Lung microvascular endothelial cell (primary cell): ENCODE measurements around the gene SLC25A10. TPM values are rescaled to one million over a fixed set of nuclear protein-coding genes. Genes with fewer than 3 reads are reported as not detected.

Source experiments
- DNase-seq, 2 donors: peaks; one replicate each; pipeline versions ENCODE4 v3.0.0 to v3.0.0-alpha.2; 2010; ENCODE audit warnings: low read depth in 2 of 2
- total RNA-seq: library from RNA; depleted of rRNA; stranded (reverse); fragments of >200 nt; gene quantifications from 2 replicates; pipeline ENCODE4 v1.2.1, GENCODE V29; 2014

SLC25A10 gene, protein sequence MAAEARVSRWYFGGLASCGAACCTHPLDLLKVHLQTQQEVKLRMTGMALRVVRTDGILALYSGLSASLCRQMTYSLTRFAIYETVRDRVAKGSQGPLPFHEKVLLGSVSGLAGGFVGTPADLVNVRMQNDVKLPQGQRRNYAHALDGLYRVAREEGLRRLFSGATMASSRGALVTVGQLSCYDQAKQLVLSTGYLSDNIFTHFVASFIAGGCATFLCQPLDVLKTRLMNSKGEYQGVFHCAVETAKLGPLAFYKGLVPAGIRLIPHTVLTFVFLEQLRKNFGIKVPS
- 6.7 and 11.8 TPM in 2 replicates for total RNA-seq

DNA sequence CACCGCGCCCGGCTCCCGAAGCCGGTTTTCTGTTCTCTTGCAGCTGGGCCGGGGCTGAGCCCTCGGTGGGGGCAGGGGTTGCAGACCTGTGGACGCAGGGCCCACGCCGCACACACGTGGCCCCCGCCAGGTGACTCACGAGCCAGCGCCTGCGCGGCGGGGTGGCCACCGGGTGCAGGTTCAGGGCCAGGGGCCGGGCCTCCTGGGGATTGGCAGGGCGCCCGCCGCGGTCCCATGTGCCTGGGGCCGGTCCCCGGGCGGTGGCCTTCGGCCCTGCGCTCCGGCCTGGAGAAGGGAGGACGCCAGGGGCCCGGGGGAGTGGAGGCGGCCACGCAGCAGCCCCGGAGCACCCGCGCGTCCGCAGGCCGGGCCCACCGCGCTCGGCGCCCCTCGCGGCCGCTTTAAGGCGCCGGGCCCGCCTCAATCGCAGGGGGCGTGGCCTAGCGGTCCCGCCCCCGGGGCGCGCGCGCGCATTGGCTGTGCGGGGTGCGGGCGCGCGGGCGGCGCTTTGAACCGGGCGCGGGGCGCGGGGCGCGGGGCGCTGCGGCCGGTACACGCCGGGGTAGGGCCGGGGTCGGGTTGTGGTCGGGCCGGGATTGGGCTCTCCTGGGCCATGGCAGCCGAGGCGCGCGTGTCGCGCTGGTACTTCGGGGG lies at the start of gene SLC25A10:
Gene SLC25A10 (plus strand): TSS at position 471 of the 654 bp plus-strand sequence. CDS start 143 bp downstream, at position 614.
- DNase-seq, result peak; percentile 75 to 82

DNA sequence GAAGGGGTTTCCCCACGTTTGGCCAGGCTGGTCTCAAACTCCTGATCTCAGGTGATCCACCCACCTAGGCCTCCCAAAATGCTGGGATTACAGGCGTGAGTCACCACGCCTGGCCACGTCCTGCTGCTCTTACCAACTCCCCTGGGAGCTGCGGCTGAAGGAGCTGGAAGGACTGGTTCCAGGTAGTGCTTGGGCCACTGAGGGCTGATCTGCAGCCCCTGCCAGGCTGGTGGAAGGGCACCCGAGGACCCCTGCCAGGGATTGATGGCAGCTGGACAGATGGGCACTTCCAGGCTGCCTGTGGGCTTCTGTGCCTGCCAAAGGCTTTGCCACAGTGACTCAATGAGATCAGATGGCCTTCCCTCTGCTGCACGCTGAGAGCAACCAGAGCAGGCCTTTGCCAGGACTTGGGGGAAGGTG lies 48.0 kb upstream of the SLC25A10 start:
- no peak for DNase-seq

DNA sequence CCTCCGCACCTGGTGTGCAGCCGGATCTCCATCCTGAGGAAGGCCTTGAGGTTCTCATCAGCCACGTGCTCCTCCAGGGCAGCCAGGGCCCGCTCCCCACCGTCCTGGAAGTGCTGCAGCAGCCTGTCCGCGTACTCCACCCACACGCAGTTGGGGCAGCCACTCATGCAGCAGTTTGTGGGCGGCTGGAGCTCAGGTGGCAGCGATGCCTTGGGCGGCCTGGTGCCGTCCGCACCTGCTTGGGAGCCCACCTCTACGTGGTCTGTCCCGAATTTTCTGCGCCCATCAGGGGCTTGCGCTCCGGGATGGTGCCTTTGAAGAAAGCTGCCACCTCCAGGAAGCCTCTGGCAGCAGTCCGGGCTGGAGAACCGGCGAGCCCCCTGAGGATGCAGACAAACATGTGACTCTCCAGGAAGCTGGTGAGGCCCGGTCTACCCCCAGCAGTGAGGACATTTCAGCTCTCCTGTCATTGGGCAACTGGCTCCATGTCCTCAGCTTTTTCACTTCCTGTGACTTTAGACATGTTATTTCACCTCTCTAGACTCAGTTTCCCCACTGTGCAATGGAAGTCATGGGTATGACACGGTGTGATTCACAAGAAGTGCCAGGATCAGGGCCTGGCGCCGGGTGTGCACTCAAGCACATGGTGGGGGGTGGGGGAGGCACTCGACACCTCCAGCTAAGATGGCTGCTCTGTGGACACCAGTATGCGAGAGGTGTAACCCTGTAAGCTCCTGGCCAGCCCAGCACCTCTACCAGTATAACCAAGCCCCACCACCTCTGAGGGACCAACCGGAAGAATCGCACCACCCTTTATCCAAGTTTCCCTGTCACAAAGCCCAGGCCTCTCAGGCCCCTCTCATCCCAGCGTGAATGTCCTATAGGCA lies 46.6 kb upstream of the SLC25A10 start:
- DNase-seq, result peak; percentile 36 to 44

DNA sequence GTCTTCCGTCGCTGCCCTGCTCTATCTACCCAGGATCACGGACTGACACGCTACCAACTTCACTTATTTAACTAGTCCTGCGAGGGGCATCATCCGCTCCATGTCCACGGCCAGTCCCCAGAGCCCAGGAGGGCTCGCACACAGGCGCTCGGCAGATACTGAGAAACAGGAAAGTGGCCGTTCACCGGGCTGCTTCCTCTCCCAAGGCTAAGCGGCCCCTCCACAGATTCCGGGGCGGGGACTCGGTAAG lies 46.1 kb upstream of the SLC25A10 start:
- peak; percentile 62 to 64 for DNase-seq

DNA sequence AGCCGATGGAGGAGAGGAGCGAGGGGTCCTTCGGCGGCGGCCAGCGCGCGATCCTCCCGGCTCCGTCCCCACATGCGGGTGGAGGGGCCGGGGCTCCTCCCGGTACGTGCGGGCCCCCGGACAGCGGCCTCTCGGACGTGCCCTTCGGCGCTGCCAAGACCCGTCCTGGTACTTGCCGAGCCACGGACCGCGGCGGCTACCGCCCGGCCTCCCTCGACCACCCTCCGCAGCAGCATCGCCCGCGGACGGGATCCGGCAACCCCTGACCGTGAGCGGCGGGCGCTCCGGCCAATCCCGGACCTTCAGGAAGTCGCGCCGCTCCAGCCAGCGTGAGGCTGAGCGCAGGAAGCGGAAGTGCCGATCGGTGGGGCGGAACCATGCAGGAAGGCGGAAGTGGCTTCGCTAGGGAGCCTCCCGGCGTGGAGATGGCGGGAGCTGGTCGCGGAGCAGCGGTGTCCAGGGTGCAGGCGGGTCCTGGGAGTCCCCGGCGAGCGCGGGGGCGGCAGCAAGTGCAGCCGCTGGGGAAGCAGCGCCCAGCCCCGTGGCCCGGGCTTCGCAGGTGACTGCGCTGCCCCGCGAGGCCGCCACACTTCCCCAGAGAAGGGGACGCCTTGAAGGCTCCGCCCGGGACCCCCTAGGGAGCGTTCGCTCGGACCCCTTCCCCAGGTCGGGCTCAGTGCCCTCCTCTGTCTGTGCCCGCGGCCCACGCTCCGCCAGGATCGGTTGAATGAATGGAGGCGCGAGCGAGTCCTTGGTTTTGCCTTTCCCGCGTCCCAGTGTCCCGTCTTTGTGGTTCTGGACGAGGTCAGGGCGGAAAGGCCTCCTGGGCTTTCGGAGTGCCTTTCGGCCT lies 45.5 kb upstream of the SLC25A10 start, which contains the start of the genes CCDC137 and OXLD1:
Gene CCDC137 (plus strand): TSS at position 396 of the 850 bp plus-strand sequence. CDS start 30 bp downstream, at position 426.
Gene OXLD1 (minus strand): TSS at position 264 of the 850 bp plus-strand sequence. CDS start 28 bp downstream, at position 236.
- peak; percentile 98 for DNase-seq

DNA sequence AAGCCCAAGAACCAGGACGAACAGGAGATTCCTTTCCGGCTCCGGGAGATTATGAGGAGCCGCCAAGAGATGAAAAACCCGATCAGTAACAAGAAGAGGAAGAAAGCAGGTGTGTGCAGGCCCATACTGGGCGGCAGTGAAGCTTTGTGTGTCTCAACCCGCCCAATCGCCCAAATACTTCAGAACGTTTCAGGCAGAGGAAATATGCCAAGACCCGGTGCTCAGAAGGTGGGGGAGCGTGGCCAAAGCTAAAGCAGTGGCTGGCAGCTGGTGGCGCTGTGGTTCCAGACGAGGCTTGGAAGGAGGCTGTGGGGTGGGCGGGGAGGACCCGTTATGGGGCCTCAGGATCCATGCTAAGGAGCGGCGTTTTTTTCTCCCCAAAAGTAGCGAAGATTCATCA lies 44.3 kb upstream of the SLC25A10 start:
- DNase-seq, result no peak

DNA sequence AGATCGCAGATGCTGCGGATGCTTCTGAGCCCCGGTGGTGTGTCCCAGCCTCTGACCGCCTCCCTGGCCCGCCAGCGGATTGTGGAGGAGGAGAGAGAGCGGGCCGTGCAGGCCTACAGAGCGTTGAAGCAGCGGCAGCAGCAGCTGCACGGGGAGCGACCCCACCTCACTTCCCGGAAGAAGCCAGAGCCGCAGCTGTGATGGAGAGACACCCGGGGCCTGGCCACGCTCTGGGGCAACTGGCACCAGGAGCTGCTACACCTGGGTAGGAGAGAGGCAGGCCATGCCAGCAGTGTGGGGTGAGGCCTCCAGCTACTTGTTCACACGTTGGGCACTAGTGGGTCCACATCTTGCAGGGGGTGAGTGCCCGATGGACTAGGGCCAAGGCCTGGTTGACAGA lies 39.6 kb upstream of the SLC25A10 start:
- DNase-seq, result no peak

DNA sequence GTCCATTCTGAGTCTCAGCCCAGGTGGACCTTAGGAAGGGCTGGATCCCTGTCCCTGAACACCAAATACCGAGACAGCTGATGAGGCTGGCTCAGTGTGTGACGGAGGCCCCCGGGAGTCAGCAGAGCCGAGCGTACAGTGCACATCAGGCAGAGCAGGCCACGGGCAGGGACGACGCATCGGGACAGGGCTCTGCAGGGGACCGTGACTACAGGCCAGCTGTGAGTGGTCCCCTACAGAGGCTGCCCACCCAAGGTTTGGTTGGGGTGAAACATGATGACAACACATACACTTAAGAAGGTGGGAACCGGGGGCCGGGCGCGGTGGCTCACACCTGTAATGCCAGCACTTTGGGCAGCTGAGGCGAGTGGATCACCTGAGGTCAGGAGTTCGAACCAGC lies 39.1 kb upstream of the SLC25A10 start:
- no peak for DNase-seq

DNA sequence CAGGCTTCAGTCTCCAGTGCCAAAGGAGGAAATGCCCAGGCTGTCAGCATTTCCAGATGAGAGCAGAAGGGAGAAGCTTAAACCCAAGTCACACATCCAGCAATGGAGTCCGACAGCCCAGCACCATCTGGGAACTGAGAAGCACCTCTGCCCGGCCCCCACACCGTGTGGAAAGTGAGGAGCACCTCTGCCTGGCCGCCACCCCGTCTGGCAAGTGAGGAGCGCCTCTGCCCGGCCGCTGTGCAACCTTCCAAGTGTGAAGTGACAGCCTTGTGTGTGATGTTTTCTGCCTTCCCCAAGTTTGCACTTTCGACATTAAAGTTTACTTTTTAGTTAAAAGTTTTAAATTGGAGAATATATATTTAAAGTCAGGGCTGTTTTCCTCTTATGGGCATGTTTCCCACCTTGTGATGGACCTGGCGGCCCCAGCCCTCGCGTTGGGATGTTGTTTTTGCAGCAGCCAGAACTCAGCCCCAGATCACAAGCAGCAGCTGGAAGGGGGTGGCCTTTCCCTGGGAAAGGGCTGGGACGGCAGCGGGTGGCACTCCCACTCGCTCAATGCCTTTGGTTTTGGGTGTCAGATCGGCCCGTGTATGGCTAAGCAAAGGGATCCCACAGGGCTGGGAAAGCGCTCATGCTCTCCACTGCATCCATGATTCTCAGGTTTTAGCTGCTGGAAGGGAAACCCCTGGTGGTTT lies 38.4 kb upstream of the SLC25A10 start:
- no peak for DNase-seq

DNA sequence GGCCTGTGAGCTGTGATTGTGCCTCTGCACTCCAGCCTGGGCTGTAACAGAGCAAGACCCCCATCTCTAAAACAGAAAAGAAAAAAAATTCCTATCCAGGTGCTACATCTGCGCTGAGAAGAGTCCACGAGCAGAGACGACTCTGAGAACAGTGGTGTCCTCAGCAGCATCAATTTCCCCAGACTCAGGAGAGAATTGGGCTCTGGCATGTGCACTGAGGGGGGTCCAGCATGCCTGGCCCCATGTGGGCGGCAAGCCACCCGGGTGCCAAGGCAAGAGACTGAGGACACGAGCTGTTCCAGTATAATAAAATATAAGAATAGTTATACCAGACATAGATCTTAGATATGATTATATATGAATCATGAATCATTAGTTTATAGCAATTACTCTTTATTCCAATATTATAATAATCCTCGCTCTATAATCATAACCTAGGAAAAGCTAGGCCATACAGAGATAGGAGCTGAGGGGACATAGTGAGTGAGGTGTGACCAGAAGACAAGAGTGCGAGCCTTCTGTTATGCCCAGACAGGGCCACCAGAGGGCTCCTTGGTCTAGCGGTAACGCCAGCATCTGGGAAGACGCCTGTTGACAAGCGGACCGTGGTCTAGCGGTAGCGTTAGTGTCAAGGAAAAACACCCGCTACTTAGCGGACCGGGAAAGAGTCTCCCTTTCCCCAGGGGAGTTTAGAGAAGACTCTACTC lies 36.4 kb upstream of the SLC25A10 start:
- DNase-seq, result peak in 1 of 2 donors; percentile 46

DNA sequence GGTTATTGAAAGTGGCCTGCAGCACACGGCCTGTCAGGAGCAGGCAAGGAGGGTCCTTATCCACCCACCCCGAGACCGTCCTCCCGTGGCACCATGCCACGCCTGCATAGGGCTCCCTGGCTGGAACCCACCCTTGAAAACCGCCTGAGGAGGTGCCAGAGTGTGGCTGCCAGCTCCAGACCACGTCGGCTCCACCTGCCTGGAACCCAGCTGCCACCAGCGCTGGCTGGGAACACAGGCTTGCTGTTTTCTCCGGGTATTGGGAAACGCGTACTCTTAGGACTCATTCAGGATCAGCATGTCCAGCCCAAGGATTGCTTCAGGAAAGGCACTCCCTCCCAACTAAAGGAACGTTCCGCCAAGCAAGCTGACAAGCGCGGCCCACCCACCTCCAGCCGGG lies 35.2 kb upstream of the SLC25A10 start:
- DNase-seq, result no peak

DNA sequence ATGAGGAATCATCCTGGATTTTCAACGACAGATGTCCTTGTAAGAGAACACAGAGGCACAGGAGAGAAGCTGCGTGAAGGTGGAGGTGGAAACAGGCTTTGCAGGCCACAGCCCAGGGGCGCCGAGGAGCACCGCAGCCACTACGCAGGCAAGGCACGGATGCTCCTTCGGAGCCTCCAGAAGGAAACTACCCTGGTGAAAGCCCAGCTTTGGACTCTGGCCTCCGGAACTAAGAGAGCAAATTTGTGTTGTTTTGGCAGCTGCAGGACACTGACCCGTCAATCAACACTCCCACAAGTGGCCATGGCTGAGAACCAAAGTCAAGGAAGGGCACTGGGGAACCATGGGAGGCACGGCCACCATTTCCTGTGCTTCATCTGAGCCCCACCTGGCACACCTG lies 31.9 kb upstream of the SLC25A10 start:
- no peak for DNase-seq

DNA sequence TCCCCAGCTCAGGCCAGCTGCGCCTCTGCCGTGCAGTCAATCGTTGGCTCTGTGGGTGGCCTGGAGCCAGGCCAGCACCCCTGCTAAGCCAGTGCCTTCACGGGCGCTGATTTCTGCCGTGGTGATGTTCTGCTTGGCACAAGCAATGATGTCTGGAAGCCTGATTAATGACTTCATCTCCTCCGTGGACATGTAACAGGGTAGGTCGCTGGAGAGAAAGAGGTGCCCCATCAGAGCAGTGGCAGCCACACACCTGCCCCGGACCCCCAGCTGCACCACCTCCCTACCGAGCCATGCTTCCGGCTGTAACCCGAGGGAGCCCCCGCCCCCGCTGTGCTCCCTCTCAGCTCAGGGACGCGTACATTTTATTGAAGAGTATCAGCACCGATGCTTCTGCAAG lies 30.4 kb upstream of the SLC25A10 start:
- DNase-seq, result no peak

DNA sequence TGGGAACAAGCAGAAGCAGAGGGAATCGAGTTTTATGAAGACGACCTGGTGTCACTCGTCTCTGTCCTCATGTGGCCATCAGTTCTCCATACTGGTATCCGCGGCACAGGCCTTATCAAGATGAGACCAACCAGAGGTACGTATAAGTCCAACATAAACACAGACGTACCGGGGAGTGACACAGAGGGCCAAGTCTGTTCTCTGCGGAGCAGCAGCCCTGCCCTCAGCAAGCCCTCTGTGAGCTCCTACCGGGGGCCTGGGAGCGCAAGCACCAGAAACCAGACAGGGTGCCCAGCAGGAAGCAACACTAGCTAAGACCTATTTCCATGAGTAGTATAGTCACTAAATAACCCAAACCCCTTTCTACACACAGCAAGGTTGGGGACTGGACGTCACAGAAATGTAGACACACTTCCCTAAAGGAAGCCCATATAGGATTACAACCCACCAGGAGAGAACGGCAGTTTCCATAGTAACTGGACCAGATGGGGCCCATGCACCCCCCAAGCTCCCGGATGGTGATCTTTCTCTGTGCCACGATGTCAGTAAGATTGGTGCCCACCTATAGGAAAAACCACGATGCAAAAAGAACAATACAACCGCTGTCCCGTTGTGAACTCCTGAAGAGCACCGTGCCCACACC lies 29.4 kb upstream of the SLC25A10 start:
- no peak for DNase-seq

DNA sequence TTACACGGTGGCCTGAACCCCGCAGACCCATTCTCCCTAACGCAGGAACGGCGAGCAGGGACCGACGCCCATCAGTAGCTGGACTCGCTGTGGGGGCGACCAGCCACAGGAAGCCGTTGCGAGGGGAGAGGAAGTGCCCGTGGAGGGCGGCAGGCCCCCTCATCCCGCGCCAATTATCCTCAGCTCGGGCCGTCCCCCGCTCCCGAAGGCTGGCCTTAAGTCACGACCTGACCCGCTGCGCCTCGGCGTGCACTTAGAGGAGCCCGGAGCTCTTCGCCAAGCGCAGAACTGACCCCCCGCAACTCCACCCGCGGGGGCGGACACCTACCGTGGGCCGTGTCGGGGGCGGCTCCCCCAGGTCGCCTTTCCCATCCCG lies 28.9 kb upstream of the SLC25A10 start:
- DNase-seq, result no peak

DNA sequence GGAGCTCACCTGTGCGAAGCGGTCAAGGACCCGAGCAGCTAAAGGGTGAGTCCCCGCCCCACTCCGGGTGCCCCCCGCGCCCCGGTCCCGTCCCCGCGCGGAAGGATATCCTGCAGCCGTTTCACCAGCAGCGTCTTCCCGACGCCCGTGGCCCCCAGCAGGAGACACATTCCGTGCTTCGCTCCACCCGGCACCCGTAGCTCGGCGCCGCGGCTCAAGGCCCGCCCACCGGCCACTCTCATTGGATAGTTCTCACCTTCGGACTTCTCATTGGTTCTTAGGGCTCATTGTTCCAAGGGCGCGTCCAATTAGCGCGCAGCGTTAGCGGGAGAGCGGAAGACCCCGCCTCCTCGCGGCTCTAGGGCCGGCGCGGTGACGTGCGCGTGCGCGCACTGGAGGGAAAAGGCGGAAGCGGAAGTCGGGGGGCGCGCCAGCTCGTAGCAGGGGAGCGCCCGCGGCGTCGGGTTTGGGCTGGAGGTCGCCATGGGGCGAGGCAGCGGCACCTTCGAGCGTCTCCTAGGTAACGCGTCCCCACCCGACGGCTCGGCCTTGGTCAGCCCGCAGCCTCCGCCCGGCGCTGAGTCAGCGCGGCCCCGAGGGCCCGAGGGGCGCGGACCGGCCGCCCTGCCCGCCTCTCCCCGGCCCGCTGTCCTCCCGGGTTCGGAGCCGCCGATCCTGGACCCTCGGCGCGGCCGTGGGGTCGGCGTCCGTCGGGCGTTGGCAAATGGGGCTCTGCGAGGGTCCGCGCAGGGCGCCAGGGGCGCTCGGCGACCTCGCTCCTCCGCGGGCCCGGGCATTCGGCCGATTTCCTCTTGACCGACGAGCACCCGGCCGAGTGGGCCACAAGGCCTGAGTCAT lies 28.3 kb upstream of the SLC25A10 start, which contains the start of the genes ARL16 and HGS:
Gene ARL16 (minus strand): TSS at position 214 of the 858 bp plus-strand sequence. CDS start 44 bp downstream, at position 170.
Gene HGS (plus strand): TSS at position 428 of the 858 bp plus-strand sequence. CDS start 56 bp downstream, at position 484.
- peak; percentile 99 for DNase-seq

DNA sequence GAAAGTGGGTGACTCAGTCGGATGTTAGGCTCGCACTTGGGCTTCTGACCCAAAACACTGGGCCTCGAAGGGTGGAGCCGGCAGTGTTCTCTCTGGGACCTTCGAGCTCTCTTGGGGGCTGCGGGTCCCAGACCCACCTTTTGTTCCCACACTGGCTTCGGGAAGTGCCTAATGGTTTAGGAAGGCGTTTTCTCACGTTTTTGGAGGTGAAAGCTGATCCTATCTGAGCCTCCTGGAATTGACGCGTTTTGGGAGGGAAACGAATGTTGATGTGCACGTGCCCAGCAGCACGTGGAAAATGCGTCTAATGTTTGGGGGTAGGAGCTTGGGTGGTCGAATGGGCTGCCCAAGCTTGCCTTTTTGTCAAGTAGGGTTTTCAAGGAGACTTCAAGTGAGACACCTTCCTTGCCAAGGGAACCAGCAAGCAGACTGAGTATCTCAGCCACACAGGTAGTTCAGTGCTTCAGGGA lies 27.6 kb upstream of the SLC25A10 start:
- no peak for DNase-seq

DNA sequence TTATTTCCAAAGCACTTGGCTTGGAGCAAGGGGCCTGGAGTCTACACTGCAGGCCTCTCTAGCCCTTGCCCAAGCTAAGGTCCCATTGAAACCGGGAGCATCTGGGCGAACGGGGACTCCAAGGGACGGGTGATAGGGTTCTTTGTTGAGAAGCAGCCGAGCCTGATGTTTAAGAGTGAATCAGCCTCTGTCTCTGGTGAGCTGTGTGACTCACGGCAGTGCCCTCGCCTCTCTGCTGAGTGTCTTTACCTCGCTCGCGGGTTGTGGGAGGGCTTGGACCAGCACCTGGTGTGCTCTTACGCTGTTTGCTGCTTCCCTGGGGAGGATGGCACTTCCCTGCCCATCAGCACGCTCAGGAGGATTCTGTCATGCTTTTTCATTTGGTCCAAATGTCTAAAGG lies 27.0 kb upstream of the SLC25A10 start:
- peak in 1 of 2 donors; percentile 69 for DNase-seq
